Common myeloid progenitor, CD34-positive (primary cell): ENCODE results near the gene PLOD1.

Experiments used
- CTCF ChIA-PET: fragments of 350-600 bp; sonication (Branson Sonifier 250); formaldehyde crosslinking; loops from one replicate; lab custom pipeline; 2021; ENCODE audit warnings: antibody characterized with exemption; lab: Charles Lee
- POLR2A ChIA-PET: fragments of 350-600 bp; sonication (Branson Sonifier 250); formaldehyde crosslinking; loops from one replicate; lab custom pipeline; 2021; ENCODE audit warnings: antibody characterized with exemption; lab: Charles Lee
- DNase-seq, 3 donors: peaks; one replicate each; pipeline versions ENCODE4 v3.0.0 to v3.0.0-alpha.2; 2013
- H3K27ac ChIP-seq, 2 experiments: 1 replicate in 1 of 2; 2 replicates in 1 of 2; pipeline ENCODE4 v1.7.0; 2013; ENCODE audit warnings: inconsistent platforms in 2 of 2, low read length in 2 of 2, mild to moderate bottlenecking in 2 of 2, low read depth in 1 of 2, moderate library complexity in 1 of 2; ENCODE audit not compliant: severe bottlenecking in 2 of 2, insufficient read depth in 1 of 2, poor library complexity in 1 of 2
- H3K27me3 ChIP-seq, 5 experiments: replicated peaks in 2 of 5; 1 replicate in 3 of 5; 2 replicates in 2 of 5; pipeline versions ENCODE4 v1.6.1 to v1.7.0; 2013; ENCODE audit warnings: low read length in 4 of 5, mild to moderate bottlenecking in 2 of 5, moderate library complexity in 2 of 5, inconsistent platforms in 1 of 5; ENCODE audit not compliant: insufficient read depth in 5 of 5, control insufficient read depth in 4 of 5
- H3K36me3 ChIP-seq, 4 experiments: 1 replicate in 2 of 4; 2 replicates in 2 of 4; pipeline versions ENCODE4 v1.6.1 to v1.7.0; 2013; ENCODE audit warnings: low read length in 3 of 4, control low read depth in 1 of 4, mild to moderate bottlenecking in 1 of 4; ENCODE audit not compliant: control insufficient read depth in 4 of 4, insufficient read depth in 4 of 4
- H3K4me1 ChIP-seq, 4 experiments: 1 replicate in 3 of 4; 2 replicates in 1 of 4; pipeline versions ENCODE4 v1.6.1 to v1.7.1; 2013; ENCODE audit warnings: low read length in 3 of 4, mild to moderate bottlenecking in 3 of 4, control low read depth in 1 of 4, inconsistent platforms in 1 of 4, moderate library complexity in 1 of 4; ENCODE audit not compliant: control insufficient read depth in 4 of 4, insufficient read depth in 4 of 4; ENCODE audit errors: control extremely low read depth in 1 of 4
- H3K4me3 ChIP-seq, 7 experiments: 1 replicate in 4 of 7; 2 replicates in 3 of 7; pipeline versions ENCODE4 v1.5.1 to v1.7.0; 2013; ENCODE audit warnings: mild to moderate bottlenecking in 7 of 7, low read length in 6 of 7, moderate library complexity in 6 of 7, inconsistent platforms in 2 of 7, low read depth in 2 of 7, control low read depth in 1 of 7; ENCODE audit not compliant: insufficient read depth in 4 of 7, control insufficient read depth in 1 of 7; ENCODE audit errors: extremely low read depth in 1 of 7
- H3K9me3 ChIP-seq, 5 experiments: 1 replicate in 4 of 5; 2 replicates in 1 of 5; pipeline versions ENCODE4 v1.6.1 to v1.7.1; 2013; ENCODE audit warnings: low read length in 4 of 5, mild to moderate bottlenecking in 2 of 5, inconsistent platforms in 1 of 5, low read depth in 1 of 5, moderate library complexity in 1 of 5; ENCODE audit not compliant: control insufficient read depth in 4 of 5, insufficient read depth in 2 of 5; ENCODE audit errors: control extremely low read depth in 1 of 5
- WGBS: methylation state at CpG from one replicate; pipeline ENCODE4 v1.1.5; 2013; ENCODE audit not compliant: insufficient coverage; 5-methylcytosine and 5-hydroxymethylcytosine counted together

PLOD1 gene

GRCh38 chr1:12001249-12001917, 66.9 kb downstream of the PLOD1 start:
- POLR2A ChIA-PET, result no interaction called here
- Histone ChIP-seq H3K27me3 (no peaks in the 10 kb centered on the region), H3K4me1 (no peaks in the 10 kb centered on the region), H3K27ac (no peak overlapping the region), H3K9me3 (no peaks in the 10 kb centered on the region), H3K4me3 (no peak overlapping the region), H3K36me3 (peaks cover 19 to 80% (median 66%) of the 10 kb centered on the region in 4 experiments)
- peak; percentile 34 to 64 (median 50) for DNase-seq
- CTCF ChIA-PET, result interaction anchor here (1.2 to 1.6 kb wide), 3 partner anchors 9 to 14 kb away, joined by 3 read pairs; no protein-coding TSS in a partner anchor
- WGBS, result 95% methylated on average over 13 of the region's 14 CpGs

DNA sequence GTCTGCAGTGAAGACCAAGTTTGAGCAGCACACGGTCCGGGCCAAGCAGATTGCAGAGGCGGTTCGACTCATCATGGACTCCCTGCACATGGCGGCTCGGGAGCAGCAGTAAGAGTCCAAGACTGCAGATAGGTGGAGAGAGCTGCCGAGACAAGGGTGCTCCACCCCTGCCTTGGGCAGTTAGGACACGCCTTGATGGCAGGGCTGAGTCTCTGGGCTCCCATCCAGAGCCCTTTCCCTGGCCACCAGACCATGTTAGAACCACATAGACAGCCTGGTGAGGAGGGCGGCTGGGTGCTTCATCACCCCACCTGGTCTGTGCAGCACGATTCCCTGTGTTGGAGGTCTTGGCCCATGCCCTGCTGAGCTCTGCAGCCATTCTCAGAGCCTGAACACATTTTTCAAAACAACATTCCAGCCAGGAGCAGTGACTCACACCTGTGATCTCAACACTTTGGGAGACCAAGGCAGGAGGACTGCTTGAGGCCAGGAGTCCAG, 67.5 kb downstream of the PLOD1 start:
- no peak for DNase-seq
- Histone ChIP-seq H3K27ac (no peak overlapping the region), H3K27me3 (no peaks in the 10 kb centered on the region), H3K9me3 (no peaks in the 10 kb centered on the region), H3K4me3 (no peak overlapping the region), H3K36me3 (peaks cover 21 to 82% (median 68%) of the 10 kb centered on the region in 4 experiments), H3K4me1 (no peaks in the 10 kb centered on the region)
- ChIA-PET POLR2A (no interaction called here), CTCF (interaction anchor here (1.2 to 1.3 kb wide), 2 partner anchors 13 to 15 kb away, joined by 3 read pairs; no protein-coding TSS in a partner anchor)
- 100% methylated on average over 10 of the region's 10 CpGs for WGBS

- no peaks in the 10 kb centered on the region for H3K27me3 ChIP-seq
- ChIA-PET CTCF (interaction anchor here (0.6 to 1.2 kb wide), 2 partner anchors 8 to 27 kb away, joined by 3 to 4 read pairs; no protein-coding TSS in a partner anchor), POLR2A (no interaction called here)
- no peak for DNase-seq
- no peaks in the 10 kb centered on the region for H3K9me3 ChIP-seq
- no peaks in the 10 kb centered on the region for H3K4me1 ChIP-seq
- no peak overlapping the region for H3K4me3 ChIP-seq
- 95% methylated on average over 12 of the region's 12 CpGs for WGBS
- H3K36me3 ChIP-seq, result peaks cover 21 to 77% (median 61%) of the 10 kb centered on the region in 4 experiments
- no peak overlapping the region for H3K27ac ChIP-seq
These were observed 69.2 kb downstream of the PLOD1 start for GRCh38 chr1:12003762-12004161.

DNA sequence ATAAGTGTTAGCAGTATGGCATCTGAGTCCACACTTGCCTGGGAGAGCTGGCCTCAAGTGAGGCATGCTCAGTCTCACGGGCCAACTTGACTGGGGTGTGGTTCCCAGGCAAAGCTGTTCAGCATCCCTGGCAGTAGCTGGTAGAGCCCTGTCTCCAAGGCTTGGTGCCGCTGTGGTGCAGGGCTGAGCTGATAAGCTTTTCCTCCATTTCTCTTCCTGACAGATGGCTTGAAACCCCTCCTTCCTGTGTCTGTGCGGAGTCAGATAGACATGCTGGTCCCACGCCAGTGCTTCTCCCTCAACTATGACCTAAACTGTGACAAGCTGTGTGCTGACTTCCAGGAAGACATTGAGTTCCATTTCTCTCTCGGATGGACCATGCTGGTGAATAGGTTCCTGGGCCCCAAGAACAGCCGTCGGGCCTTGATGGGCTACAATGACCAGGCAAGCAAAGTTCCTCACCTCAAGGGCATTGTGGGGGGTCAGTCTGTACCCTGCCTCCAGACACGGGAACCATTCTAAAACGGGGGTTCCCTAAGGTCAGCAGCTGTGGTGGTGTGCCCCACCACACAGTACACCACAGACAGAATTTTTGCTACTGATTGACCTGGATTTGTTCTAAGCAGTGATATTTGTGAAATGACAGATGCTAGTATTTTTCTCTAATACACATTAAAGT, 71.1 kb downstream of the PLOD1 start:
- Histone ChIP-seq H3K27ac (peak overlapping the region in 1 of 2 experiments; percentile 49), H3K4me3 (no peak overlapping the region), H3K27me3 (no peaks in the 10 kb centered on the region), H3K4me1 (no peaks in the 10 kb centered on the region), H3K9me3 (no peaks in the 10 kb centered on the region), H3K36me3 (peaks cover 21 to 80% (median 63%) of the 10 kb centered on the region in 4 experiments)
- ChIA-PET CTCF (interaction anchor here (1.3 to 1.4 kb wide), 2 partner anchors 11 to 23 kb away, joined by 3 to 5 read pairs; no protein-coding TSS in a partner anchor), POLR2A (interaction anchor here (0.6 kb wide), 1 partner anchor 15 kb away, joined by 3 read pairs; no protein-coding TSS in a partner anchor)
- DNase-seq, result peak; percentile 51 to 78 (median 66)
- WGBS, result 93% methylated on average over 6 of the region's 9 CpGs

DNA sequence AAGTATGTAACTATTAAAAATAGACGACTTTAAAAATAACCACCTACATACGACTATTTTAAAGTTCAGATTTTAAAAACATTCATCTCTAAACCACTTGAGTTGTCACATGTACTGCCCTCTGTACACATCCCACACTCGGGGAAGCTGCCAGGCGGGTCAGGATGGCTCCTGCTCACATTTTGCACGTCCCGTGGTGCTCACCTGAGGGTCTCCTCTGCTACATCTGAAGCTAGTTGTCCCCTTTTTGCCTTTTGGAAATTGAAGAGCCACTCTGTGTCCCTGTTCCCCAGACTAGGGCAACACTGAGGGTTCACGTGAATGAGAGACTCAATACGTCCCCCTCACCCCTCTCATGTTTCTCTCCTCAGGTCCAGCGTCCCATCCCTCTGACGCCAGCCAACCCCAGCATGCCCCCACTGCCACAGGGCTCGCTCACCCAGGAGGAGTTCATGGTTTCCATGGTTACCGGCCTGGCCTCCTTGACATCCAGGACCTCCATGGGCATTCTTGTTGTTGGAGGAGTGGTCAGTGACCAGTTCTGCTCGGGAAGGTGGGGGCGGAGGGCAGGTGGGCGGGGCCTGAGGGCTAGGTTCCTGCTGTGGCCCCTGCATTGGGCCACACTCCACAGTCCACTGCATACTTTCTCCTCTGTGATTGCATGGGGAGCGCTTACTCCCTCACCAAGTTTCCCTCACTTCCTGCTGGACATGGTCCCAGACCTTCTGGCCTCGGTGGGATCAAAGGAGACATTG, 71.8 kb downstream of the PLOD1 start:
- Histone ChIP-seq H3K9me3 (no peaks in the 10 kb centered on the region), H3K4me3 (no peak overlapping the region), H3K27ac (peak overlapping the region in 1 of 2 experiments; percentile 49), H3K36me3 (peaks cover 21 to 82% (median 66%) of the 10 kb centered on the region in 4 experiments), H3K27me3 (no peaks in the 10 kb centered on the region), H3K4me1 (no peaks in the 10 kb centered on the region)
- CTCF ChIA-PET, result interaction anchor here (1.4 kb wide), 1 partner anchor 12 kb away, joined by 5 read pairs; no protein-coding TSS in a partner anchor
- no peak for DNase-seq
- POLR2A ChIA-PET, result interaction anchor here (0.8 kb wide), 1 partner anchor 18 kb away, joined by 3 read pairs; no protein-coding TSS in a partner anchor
- 93% methylated on average over 12 of the region's 17 CpGs for WGBS

DNA sequence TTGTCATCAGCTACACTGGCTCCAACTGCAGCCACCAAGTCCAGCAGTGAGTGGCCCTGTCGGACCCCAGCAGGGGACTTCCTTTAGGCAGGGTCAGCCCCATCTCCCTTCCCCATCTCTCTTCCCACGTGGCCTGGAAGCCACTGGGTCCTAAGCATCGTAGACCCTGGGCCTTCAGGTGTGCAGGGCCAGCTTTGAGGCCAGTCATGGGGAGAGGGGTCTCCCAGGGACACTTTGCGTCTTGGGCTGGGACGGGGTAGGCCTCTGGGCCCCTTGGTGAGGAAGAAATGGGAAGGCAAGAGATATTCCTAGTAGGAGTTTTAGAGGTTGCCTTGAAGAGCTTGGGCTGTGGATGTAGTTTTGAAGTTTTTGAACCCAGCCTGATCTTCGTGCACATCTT, 72.7 kb downstream of the PLOD1 start:
- no peak overlapping the region for H3K4me3 ChIP-seq
- no peaks in the 10 kb centered on the region for H3K9me3 ChIP-seq
- ChIA-PET CTCF (interaction anchor here (0.7 kb wide), 1 partner anchor 111 kb away, joined by 4 read pairs; no protein-coding TSS in a partner anchor), POLR2A (interaction anchor here (0.8 kb wide), 1 partner anchor 19 kb away, joined by 3 read pairs; no protein-coding TSS in a partner anchor)
- H3K4me1 ChIP-seq, result no peaks in the 10 kb centered on the region
- DNase-seq, result no peak
- 100% methylated on average over 5 of the region's 6 CpGs for WGBS
- no peak overlapping the region for H3K27ac ChIP-seq
- H3K36me3 ChIP-seq, result peaks cover 19 to 82% (median 62%) of the 10 kb centered on the region in 4 experiments
- H3K27me3 ChIP-seq, result no peaks in the 10 kb centered on the region
